Lung microvascular endothelial cell (primary cell): ENCODE results near the gene PTPRN2. TPM values are rescaled to one million over a fixed set of nuclear protein-coding genes. Genes with fewer than 3 reads are reported as not detected.

Source experiments
- DNase-seq, 2 donors: peaks; one replicate each; pipeline versions ENCODE4 v3.0.0 to v3.0.0-alpha.2; 2010; ENCODE audit warnings: low read depth in 2 of 2
- total RNA-seq: library from RNA; depleted of rRNA; stranded (reverse); fragments of >200 nt; gene quantifications from 2 replicates; pipeline ENCODE4 v1.2.1, GENCODE V29; 2014

The PTPRN2 gene
- total RNA-seq, 1 donor from 2014 or later: 4.6 TPM

- no peak for DNase-seq
Observed at GRCh38 chr7:158019726-158020705, 567.6 kb downstream of the PTPRN2 start.

- no peak for DNase-seq
Observed at GRCh38 chr7:158018971-158019645, 568.5 kb downstream of the PTPRN2 start.

GRCh38 chr7:158018098-158018762 lies 569.4 kb downstream of the PTPRN2 start:
- DNase-seq: no peak

GRCh38 chr7:158017111-158018097 lies 570.2 kb downstream of the PTPRN2 start:
- no peak for DNase-seq

GRCh38 chr7:158016180-158017097 lies 571.2 kb downstream of the PTPRN2 start:
- no peak for DNase-seq

- DNase-seq: no peak
Observed at GRCh38 chr7:158015403-158016179, 572.0 kb downstream of the PTPRN2 start.

- no peak for DNase-seq
Observed at GRCh38 chr7:158014976-158015375, 572.6 kb downstream of the PTPRN2 start.

GRCh38 chr7:158013085-158013668 lies 574.4 kb downstream of the PTPRN2 start:
- no peak for DNase-seq

GRCh38 chr7:158011941-158012340 lies 575.7 kb downstream of the PTPRN2 start:
- DNase-seq: no peak

- no peak for DNase-seq
Observed at GRCh38 chr7:158010961-158011693, 576.5 kb downstream of the PTPRN2 start.

GRCh38 chr7:158009886-158010285 lies 577.7 kb downstream of the PTPRN2 start:
- no peak for DNase-seq

- no peak for DNase-seq
Observed at GRCh38 chr7:158008267-158008666, 579.4 kb downstream of the PTPRN2 start.

GRCh38 chr7:158007697-158008257 lies 579.8 kb downstream of the PTPRN2 start:
- no peak for DNase-seq

GRCh38 chr7:158006841-158007696 lies 580.6 kb downstream of the PTPRN2 start:
- DNase-seq: no peak

- no peak for DNase-seq
Observed at GRCh38 chr7:158005531-158005930, 582.1 kb downstream of the PTPRN2 start.

GRCh38 chr7:158004123-158004490 lies 583.5 kb downstream of the PTPRN2 start:
- DNase-seq: no peak
